GM19468 (cell line): ENCODE results near the gene ACOX3.
"Not testable (repeated sequence)": the region's sequence is repeated elsewhere in the genome, so short reads cannot be mapped to it uniquely, and the experiment has no call there.

Experiments
- ATAC-seq: cut with Tn5 transposase; IDR thresholded peaks from one replicate; pipeline ENCODE4 v1.9.1; 2021; ENCODE audit warnings: mild to moderate bottlenecking, moderate library complexity, moderate number of reproducible peaks; ENCODE audit not compliant: unreplicated experiment; ENCODE audit errors: extremely low read depth

ACOX3 gene

GRCh38 chr4:8392591-8393190 lies 47.8 kb downstream of the ACOX3 start:
- no peak for ATAC-seq

GRCh38 chr4:8391972-8392371 lies 48.6 kb downstream of the ACOX3 start:
- ATAC-seq: no peak

DNA sequence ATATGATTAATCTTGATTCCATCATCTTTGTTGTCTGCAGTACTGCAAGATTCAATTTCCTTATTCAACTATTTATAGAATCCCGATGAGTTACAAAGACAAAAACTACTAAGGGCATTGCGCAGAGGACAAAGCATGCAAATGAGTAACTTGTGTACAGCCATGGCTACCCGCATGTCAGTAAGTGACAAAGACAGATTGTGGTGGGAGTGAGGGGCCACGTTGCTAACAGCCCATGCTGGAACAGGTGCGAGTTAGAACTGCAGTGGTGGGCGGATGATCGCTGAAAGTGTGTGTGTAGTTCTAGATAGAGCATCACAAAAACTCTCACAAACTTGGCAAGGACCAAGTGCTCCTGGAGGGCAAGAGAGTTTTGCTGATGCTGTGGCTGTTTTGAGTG lies 49.5 kb downstream of the ACOX3 start:
- ATAC-seq: no peak

- no peak for ATAC-seq
These were observed 49.9 kb downstream of the ACOX3 start for GRCh38 chr4:8390577-8390976.

GRCh38 chr4:8388528-8388870 lies 52.0 kb downstream of the ACOX3 start:
- ATAC-seq: no peak

GRCh38 chr4:8387615-8388527 lies 52.7 kb downstream of the ACOX3 start:
- ATAC-seq: no peak

- no peak for ATAC-seq
These were observed 53.3 kb downstream of the ACOX3 start for GRCh38 chr4:8387194-8387593.

DNA sequence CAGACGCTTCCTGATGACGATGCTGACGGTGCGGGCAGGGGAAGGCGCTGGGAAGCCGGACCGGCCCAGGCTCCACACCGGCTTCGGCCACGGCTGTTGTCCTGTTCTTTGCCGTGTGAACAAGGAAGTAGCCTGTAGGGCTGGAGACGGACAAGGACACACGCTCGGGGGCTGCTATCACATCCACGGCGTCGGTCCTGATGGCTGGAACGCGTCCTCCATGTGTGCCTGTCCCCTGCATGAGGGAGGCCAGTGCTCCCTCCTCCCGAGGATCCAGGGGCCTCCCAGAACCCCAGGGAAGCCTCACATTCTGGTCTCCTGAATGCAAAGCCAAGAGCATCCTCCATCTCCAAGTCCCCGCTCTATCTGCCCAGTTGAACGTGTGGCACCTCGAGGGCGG lies 53.8 kb downstream of the ACOX3 start:
- ATAC-seq: no peak

- ATAC-seq: not testable (repeated sequence)
These were observed 54.4 kb downstream of the ACOX3 start for GRCh38 chr4:8386131-8386530.

DNA sequence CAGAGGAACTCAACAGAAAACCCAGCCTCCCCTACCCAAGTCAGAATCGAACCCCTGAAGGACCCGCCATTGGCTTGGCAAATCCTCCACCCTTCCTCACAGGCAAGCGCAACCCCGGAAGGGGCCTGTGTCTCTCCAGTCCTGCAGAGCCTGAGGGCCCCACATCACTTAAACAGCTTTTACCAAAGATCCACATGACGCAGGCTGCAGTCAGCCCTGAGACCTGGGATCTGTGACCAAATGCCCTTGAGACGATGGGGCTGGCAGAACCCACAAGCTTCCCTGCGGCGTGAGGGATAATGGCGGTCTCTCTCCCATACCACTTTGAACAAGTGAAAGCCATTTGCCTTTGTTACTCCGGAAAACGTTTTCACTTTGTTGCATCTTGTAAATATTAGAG lies 54.9 kb downstream of the ACOX3 start:
- no peak for ATAC-seq

- ATAC-seq: no peak
These were observed 55.4 kb downstream of the ACOX3 start for GRCh38 chr4:8385106-8385505.

DNA sequence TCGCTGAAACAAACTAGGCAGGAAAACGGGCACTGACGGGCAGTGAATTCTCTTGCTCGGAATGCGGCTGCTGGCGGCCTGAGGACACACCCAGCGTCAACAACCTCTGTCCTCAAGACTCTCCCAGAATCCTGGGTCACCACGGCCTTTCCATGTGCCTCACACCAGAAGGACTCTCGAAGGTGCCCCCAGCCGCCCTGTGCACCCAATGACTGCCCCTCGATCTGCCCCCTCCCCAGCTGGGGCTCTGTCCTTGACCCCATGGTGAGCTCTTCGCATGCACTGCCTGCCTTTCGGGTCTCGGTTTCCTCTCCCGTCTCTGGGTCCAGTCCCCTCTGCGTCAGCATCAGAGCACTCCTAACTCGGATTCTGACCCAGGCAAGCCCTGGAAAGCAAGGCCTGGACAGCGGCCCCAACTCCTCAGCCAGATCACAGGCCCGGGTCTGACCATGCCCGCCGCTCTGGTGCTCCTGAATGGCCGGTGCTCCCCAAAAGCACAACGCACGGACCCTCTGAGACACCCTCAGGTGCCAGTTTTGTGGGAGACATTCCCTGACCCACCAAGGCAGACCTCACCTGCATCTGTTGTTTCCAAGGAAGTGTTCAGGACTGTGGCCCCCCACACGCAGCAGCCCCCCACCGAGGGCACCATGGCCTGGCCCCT lies 56.0 kb downstream of the ACOX3 start:
- ATAC-seq: no peak

GRCh38 chr4:8383451-8384160 lies 56.9 kb downstream of the ACOX3 start:
- ATAC-seq: no peak

GRCh38 chr4:8383016-8383415 lies 57.5 kb downstream of the ACOX3 start:
- ATAC-seq: no peak

DNA sequence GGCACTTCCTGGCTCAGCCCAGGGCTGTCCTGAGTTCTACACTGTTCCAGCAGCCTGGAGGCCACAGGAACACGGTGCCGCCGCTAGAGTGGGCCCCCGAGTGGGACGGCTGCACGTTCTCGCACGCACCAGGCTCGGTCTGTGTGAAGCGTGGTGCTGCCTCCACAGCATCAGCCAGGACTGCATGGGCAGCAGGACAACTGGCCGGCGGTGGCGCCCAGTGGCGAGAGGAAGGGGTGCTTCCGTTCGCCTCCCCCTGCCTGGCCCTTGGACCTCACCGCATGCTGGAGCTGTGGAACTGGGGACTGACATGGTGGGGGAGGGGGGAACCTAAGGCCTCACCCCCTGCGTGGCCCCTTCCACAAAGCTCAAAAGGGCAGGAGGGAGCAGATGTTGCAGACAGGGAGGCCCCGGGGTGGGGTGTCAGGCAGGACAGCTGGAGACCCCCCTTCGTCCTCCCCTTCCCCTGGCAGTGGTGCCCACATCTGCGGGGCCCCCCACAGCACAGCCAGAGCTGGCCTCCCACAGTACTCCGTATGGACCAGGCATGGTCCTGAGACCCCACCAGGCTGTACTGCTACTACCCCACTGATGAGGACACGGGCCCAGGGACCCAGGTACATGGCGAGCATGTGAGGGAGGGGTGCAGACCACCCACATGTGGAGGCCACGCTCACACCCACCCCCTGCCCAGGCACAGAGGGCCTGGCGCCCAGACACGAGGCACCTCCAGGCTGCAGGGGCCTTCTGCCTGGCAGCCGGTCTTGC lies 58.5 kb downstream of the ACOX3 start:
- ATAC-seq: no peak

DNA sequence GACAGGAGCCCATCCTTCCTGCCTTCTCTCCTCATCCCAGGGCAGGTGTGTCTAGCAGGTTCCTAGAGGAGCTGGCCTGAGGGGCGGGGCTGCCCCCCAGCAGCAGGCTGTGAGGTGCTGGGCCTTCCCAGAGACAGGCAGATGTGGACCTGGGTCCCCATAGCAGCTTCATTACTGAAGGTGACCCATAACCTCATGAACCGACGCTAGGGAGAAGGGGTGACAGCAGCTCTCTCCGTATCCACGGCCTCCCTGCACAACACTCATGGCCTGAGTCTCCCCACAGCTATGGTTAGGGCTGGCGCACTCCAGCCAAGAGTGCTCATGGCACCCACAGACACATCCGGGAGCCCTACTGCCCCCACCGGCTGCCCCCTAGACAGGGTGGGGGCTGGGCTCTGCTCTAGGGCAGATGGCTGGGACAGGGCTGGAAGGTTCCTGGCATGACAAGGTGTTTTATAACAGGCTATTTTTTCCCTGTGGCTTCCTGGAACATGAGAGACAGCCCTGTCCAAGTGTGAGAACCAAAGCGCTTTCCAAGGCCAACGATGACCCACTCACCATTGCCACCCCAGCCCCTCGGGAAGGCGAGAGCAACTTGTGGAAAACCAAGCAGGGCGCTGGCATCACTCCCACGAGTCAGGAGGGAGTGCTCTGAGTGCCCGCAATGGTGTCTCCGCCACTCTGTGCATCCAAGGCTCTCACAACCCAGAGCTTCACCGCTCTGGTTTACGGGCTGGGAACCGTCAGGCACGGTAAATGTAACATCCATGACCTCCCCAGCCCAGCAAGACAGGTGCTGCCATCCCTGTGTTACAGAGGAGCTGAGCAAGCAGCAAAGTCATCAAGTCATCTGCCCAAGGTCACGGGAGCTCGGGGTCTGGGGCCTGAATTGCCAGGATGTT lies 59.8 kb downstream of the ACOX3 start:
- no peak for ATAC-seq

GRCh38 chr4:8379771-8380170 lies 60.8 kb downstream of the ACOX3 start:
- no peak for ATAC-seq

DNA sequence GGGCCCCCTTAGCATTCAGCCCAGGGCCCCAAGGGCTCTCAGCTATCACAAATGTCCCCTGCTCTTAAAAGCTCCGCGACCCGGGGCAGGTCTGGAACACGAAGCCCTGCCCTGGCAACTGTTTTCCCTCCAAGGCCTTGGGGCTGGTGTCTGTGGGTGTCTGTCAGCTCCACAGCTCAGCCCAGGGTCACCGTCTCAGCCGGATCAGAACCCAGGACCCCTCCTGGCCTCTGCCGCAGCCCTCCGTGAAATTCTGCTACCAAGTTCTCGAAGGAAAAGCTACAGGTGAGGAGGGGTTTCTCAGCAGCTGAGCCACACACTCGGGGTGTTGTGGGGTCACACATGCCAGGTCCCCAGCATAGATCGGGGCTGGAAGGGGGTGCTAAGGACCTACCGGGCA lies 61.2 kb downstream of the ACOX3 start:
- no peak for ATAC-seq

GRCh38 chr4:8378776-8379175 lies 61.7 kb downstream of the ACOX3 start:
- ATAC-seq: no peak
